NCI-H1694 treated with DMSO at 0.1 percent for 48 hours (cell line): Measurements from ENCODE around the gene SBNO1.
A peak's percentile ranks its signal among the peaks of the same experiment; 100 is the strongest.
"Not testable (repeated sequence)": the region's sequence is repeated elsewhere in the genome, so short reads cannot be mapped to it uniquely, and the experiment has no call there.

Experiments
- DNase-seq: peaks from one replicate; lab custom pipeline; 2025; lab: John Stamatoyannopoulos, UW

SBNO1 gene

GRCh38 chr12:123388951-123389559 is 24.4 kb upstream of the SBNO1 start:
- no peak for DNase-seq

GRCh38 chr12:123388177-123388950 is 23.7 kb upstream of the SBNO1 start:
- peak; percentile 22 for DNase-seq

- no peak for DNase-seq
Observed at GRCh38 chr12:123387508-123388176, 23.0 kb upstream of the SBNO1 start.

GRCh38 chr12:123385536-123385935 is 20.9 kb upstream of the SBNO1 start:
- DNase-seq, result not testable (repeated sequence)

- DNase-seq, result no peak
Observed at GRCh38 chr12:123384994-123385376, 20.3 kb upstream of the SBNO1 start.

DNA sequence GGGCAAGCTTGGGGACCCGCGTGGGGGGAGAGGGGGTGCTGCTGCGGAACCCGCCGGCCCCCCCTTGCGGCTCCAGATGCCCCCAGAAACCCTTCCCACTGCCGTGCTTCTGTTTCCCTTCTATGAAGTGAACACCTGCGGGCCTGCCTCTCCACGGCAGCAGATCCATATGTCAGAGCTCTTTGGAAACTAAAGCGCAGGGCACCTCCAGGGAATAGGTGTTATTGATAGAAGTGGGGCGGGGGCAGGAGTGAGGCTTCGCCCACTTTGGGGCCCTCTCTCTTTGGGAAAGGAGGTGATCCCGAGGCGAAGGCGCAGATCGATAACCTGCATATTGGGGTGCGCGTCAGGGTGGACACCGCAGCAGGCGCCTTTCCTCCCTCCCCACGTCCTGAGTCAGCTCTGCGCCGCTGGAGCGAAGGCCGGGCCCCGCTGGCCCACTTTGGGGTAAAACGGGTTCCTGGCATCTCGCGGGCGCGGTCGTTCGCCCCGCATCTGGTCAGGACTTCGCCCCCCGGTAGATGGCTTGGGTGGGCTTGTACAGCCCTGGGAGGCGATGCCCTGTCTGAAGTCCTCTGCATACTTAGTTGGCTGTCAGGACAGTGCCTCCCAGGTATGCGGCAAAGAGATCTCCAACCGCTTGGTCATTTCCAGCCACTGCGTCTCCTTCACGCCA is 19.8 kb upstream of the SBNO1 start:
- no peak for DNase-seq

- no peak for DNase-seq
Observed at GRCh38 chr12:123382684-123383083, 18.0 kb upstream of the SBNO1 start.

- DNase-seq, result no peak
Observed at GRCh38 chr12:123379391-123379790, 14.7 kb upstream of the SBNO1 start.

GRCh38 chr12:123372415-123372814 is 7.8 kb upstream of the SBNO1 start:
- not testable (repeated sequence) for DNase-seq

DNA sequence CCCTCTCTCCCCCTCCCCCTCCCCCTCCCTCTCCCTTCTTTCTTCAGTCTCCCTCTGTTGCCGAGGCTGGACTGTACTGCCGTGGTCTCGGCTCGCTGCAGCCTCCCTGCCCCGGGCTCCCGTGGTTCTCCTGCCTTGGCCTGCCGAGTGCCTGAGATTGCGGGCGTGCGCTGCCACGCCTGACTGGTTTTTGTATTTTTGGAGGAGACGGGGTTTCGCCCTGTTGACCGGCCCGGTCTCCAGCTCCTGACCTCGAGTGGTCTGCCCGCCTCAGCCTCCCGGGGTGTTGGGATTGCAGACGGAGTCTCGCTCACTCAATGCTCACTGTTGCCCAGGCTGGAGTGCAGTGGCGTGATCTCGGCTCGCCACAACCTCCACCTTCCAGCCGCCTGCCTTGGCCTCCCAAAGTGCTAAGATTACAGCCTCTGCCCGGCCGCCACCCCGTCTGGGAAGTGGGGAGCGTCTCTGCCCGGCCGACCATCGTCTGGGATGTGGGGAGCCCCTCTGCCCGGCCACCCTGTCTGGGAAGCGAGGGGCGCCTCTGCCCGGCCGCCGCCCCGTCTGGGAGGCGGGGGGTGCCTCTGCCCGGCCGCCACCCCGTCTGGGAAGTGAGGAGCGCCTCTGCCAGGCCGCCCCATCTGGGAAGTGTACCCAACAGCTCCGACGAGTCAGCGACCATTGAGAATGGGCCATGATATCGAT is 7.2 kb upstream of the SBNO1 start:
- not testable (repeated sequence) for DNase-seq

GRCh38 chr12:123369229-123369628 is 4.6 kb upstream of the SBNO1 start:
- DNase-seq, result no peak

- DNase-seq, result not testable (repeated sequence)
Observed at GRCh38 chr12:123368431-123368830, 3.8 kb upstream of the SBNO1 start.

GRCh38 chr12:123367511-123367910 is 2.9 kb upstream of the SBNO1 start:
- no peak for DNase-seq

- peak; percentile 96 for DNase-seq
Observed at GRCh38 chr12:123365025-123365917, 624 bp upstream of the SBNO1 start.

GRCh38 chr12:123363740-123364531 is 711 bp downstream of the SBNO1 start:
- peak; percentile 7 for DNase-seq

DNA sequence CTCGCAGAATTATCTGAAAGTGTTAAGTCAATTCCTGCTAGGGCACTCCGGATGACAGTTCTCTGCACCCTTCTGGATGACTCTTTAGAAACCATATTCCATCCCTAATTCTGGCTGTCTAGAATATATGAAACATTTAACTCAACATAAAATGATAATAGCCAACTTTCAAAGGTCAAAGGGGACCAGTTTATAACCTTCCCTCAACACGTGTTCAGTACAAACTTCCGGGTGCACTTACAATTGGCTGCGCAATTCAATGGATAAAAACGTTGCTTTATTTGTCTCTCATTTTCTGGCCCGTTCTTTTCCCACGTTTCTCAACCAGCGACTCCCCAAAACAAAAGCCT is 1.3 kb downstream of the SBNO1 start:
- no peak for DNase-seq

DNA sequence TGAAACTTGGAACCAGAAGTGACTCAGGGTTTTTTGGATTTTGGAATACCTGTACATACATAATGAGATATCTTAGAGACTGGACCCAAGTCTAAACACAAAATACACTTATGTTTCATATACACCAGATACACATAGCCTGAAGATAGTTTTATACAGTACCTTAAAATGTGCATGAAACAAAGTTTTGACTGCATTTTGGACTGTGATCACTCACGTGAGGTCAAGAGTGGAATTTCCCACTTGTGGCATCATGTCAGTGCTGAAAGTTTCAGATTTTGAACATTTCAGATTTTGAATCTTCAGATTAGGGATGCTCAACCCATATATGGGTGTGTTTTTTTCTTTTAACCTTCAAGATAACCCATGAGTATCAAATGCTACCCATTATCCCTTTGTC is 6.6 kb downstream of the SBNO1 start:
- DNase-seq, result no peak

- DNase-seq, result no peak
Observed at GRCh38 chr12:123356159-123356670, 8.4 kb downstream of the SBNO1 start.

DNA sequence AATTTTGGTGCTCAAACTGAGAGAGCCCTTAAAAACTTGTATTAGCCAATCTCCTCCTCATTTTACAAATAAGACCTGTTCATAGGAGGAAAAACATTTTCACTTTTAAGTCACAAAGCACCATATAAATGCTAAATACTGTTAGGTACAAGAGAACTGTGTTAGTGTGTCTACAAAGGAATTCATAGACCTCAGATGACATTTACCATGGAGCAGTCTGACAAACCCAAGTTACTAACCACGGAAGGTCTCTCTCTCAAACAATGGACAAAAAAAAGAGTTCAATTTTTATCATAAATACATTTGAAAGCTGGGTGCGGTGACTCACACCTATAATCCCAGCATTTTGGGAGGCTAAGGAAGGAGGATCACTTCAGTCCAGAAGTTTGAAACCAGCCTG is 10.0 kb downstream of the SBNO1 start:
- no peak for DNase-seq

DNA sequence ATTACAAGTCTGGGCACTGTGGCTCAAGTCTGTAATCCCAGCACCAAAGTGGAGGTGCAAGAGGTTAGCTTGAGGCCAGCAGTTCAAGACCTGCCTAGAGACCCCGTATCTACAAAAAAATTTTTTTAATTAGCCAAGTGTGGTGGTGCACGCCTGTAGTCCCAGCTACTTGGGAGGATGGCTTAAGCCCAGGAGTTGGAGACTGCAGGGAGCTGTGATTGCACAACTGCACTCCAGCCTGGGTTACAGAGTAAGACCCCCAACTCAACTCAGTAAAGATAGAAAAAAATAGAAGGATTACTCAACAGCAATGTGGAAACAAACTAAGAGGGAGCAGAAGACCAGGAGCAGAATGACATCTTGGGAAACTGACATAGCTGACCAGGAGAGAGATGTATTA is 13.3 kb downstream of the SBNO1 start:
- no peak for DNase-seq
